Fibroblast of skin of right quadriceps (primary cell): Measurements from ENCODE around the gene PIK3IP1.
"Not testable (repeated sequence)": the region's sequence is repeated elsewhere in the genome, so short reads cannot be mapped to it uniquely, and the experiment has no call there.

Source experiments
- DNase-seq: peaks from one replicate; pipeline ENCODE4 v3.0.0-alpha.2; 2013

PIK3IP1 gene

GRCh38 chr22:31248138-31248745 is 44.0 kb downstream of the PIK3IP1 start:
- DNase-seq: peak; percentile 90

- no peak for DNase-seq
Observed at GRCh38 chr22:31247726-31248125, 44.6 kb downstream of the PIK3IP1 start.

DNA sequence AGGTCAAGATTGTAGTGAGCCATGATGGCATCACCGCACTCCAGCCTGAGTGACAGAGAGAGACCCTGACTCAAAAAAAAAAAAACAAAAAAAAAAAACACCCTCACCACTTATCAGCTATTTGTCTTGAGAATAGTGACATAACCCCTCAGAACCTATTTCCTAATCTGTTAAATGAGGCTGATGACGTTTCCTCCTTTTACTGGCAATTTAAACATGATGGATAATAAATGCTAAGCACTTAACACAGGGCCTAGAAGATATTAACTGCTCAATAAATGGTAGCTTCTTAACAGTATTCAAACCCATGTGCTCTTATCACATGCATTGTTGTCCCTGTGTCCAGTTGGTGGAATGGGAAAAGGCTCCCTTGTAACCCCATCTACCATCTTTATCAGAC is 45.6 kb downstream of the PIK3IP1 start:
- DNase-seq: no peak

DNA sequence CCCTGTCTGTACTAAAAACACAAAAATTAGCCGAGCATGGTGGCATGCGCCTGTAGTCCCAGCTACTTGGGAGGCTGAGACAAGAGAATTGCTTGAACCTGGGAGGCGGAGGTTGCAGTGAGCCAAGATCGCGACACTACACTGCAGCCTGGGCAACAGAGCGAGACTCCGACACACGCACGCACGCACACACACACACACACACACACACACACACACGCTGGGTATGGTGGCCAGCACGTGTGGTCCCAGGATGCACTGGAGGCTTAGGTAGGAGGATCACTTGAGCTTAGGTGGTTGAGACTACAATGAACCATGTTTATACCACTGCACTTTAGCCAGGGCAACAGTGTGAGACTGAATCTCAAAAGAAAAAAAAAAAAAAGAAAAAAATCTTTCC is 46.3 kb downstream of the PIK3IP1 start:
- not testable (repeated sequence) for DNase-seq

GRCh38 chr22:31244943-31245451 is 47.3 kb downstream of the PIK3IP1 start:
- no peak for DNase-seq

- DNase-seq: peak; percentile 92
Observed at GRCh38 chr22:31244046-31244942, 48.0 kb downstream of the PIK3IP1 start.

- DNase-seq: no peak
Observed at GRCh38 chr22:31243339-31244045, 48.8 kb downstream of the PIK3IP1 start.

- peak; percentile 71 for DNase-seq
Observed at GRCh38 chr22:31241936-31242335, 50.4 kb downstream of the PIK3IP1 start.

GRCh38 chr22:31241200-31241599 is 51.1 kb downstream of the PIK3IP1 start:
- DNase-seq: no peak

- no peak for DNase-seq
Observed at GRCh38 chr22:31239771-31240370, 52.4 kb downstream of the PIK3IP1 start.

GRCh38 chr22:31238057-31238456 is 54.2 kb downstream of the PIK3IP1 start:
- no peak for DNase-seq

DNA sequence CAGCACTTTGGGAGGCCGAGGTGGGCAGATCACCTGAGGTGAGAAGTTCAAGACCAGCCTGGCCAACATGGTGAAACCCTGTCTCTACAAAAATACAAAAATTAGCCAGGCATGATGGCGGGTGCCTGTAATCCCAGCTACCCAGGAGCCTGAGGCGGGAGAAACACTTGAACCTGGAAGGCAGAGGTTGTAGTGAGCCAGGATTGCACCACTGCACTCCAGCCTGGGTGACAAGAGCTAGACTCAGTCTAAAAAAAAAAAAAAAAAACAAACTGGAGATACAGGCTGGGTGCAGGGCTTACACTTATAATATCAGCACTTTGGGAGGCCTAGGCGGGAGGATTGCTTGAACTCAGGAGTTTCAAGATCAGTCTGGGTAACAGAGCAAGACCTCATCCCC is 56.2 kb downstream of the PIK3IP1 start:
- not testable (repeated sequence) for DNase-seq

DNA sequence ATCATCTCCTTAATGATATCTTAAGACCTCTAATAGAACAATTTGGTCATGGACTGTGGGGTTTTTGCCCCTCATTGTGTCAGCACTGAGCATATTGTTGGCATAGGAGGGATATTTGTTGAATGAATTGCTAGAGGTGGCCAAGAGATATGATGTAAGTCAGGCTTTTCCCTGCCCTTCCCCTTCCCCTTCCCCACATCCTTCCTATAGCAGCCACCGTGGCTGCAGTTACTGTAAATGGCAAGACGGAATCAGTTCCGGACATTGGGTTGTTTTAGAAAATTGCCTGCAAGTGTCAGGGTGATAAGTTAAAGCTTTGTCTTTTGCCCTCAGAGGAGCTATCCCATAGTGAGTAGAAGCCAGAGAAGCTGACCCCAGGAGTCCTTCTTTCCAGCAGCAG is 57.2 kb downstream of the PIK3IP1 start:
- no peak for DNase-seq

DNA sequence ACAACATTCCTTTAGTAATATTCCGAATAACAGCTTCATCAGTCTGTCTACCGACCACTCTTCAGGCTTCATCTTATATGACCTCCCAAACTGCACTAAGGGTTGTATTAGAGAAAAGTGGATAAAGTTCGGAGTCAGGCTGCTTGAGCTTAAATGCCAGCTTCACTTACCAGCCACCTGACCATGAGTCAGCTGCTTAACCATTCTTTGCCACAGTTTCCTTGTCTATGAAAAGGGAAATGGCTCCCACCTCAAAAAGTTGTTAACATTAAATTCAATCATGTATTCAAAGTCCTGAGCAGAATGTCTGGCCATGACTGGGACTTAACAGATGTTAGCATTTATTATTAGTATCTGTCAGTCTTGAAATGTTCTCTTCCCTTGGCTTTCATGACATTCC is 59.3 kb downstream of the PIK3IP1 start:
- DNase-seq: no peak
